Upper lobe of right lung (tissue), 1 donor: ENCODE measurements around the gene C15orf39. TPM values are rescaled to one million over a fixed set of nuclear protein-coding genes. Genes with fewer than 3 reads are reported as not detected.
A peak's percentile ranks its signal among the peaks of the same experiment; 100 is the strongest.

ENCODE experiments used
- ATAC-seq: fragments of 200-7000 bp; cut with Tn5 transposase; one replicate; pipeline ENCODE4 v1.9.1; 2020; ENCODE audit warnings: mild to moderate bottlenecking, moderate library complexity
- DNase-seq: peaks from one replicate; pipeline ENCODE4 v3.0.0-alpha.2; 2020
- H3K27ac ChIP-seq: fragments of 200-600 bp; one replicate; pipeline ENCODE4 v1.8.0; 2022
- H3K27me3 ChIP-seq: fragments of 200-600 bp; one replicate; pipeline ENCODE4 v1.8.0; 2022; ENCODE audit warnings: mild to moderate bottlenecking
- H3K36me3 ChIP-seq: fragments of 200-600 bp; one replicate; pipeline ENCODE4 v1.8.0; 2022
- H3K4me1 ChIP-seq: fragments of 200-600 bp; one replicate; pipeline ENCODE4 v1.8.0; 2022
- H3K4me3 ChIP-seq: fragments of 200-600 bp; one replicate; pipeline ENCODE4 v1.8.0; 2022; ENCODE audit warnings: mild to moderate bottlenecking
- H3K9me3 ChIP-seq: fragments of 200-600 bp; one replicate; pipeline ENCODE4 v1.8.0; 2022
- intact Hi-C: fragments of 100-400 bp; cut with DNase I; formaldehyde crosslinking; loops from one replicate; pipeline ENCODE4 v1.11.0; 2022
- total RNA-seq: library from RNA; stranded (reverse); fragmentation: NEBNext Ultra II Directional; extraction: Animal tissue kit (Norgen Biotek cat#: 25700); gene quantifications from one replicate; pipeline ENCODE4 v1.2.1, GENCODE V29; 2021
- TF ChIP-seq, protein P1 (sequence below): fragments of 200-600 bp; IDR thresholded peaks from one replicate; pipeline ENCODE4 v1.8.0; 2022; ENCODE audit warnings: antibody characterized with exemption
- donor health status: DM: no; HTN: yes; CAD: no; lungs with severe emphysema.

Gene C15orf39
- total RNA-seq, 1 donor from 2014 or later = 33.3 TPM

DNA sequence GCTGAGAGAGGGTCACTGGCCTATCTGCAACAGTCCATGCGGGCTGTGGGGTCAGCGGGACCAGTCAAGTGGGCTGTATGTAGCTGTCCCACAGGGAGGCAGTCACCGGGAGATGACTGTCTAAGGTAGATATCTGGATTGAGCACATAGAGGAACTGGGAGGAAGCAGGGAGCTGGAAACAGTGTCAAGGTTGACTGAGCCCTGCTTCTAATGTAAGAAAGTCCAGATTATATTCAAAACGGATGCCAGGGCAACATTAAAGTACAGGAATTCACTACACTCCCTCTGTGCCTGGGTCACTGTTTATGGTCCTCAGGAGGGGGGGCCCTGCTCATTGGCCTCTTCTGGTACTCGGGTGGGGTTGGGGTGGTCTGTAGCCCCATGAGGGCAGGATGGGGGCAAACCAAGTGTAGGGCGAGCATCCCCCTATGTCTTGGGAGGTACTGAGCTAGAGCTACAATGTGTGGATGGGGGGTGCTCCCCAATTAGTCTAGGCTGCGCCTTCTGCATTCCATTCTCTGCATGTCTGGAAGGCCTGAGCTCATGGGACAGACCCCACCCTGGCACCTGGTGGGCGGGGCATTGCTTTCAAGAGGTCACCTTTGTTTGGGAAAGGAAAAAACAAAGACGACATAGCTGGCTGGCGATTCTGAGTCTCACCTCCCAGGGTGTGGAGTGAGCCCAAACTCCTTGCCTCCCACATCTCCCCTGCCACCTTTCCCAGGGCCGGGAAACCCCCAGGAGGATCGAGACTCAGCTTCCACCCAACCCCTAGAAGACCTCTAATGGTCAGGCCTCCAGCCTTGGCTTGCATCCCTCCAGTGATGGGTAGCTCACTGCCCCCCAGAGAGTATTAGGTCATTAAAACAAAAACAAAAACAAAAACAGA, 45.1 kb upstream of the C15orf39 start:
- Histone ChIP-seq H3K27ac (no peak overlapping the region), H3K9me3 (no peaks in the 10 kb centered on the region), H3K4me3 (no peak overlapping the region), H3K36me3 (no peaks in the 10 kb centered on the region), H3K27me3 (no peaks in the 10 kb centered on the region), H3K4me1 (peaks cover 6% of the 10 kb centered on the region)
- intact Hi-C loops = no loop called here
- TF ChIP-seq, protein P1, sequence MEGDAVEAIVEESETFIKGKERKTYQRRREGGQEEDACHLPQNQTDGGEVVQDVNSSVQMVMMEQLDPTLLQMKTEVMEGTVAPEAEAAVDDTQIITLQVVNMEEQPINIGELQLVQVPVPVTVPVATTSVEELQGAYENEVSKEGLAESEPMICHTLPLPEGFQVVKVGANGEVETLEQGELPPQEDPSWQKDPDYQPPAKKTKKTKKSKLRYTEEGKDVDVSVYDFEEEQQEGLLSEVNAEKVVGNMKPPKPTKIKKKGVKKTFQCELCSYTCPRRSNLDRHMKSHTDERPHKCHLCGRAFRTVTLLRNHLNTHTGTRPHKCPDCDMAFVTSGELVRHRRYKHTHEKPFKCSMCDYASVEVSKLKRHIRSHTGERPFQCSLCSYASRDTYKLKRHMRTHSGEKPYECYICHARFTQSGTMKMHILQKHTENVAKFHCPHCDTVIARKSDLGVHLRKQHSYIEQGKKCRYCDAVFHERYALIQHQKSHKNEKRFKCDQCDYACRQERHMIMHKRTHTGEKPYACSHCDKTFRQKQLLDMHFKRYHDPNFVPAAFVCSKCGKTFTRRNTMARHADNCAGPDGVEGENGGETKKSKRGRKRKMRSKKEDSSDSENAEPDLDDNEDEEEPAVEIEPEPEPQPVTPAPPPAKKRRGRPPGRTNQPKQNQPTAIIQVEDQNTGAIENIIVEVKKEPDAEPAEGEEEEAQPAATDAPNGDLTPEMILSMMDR = no peak
- ATAC-seq (peak; percentile 65), DNase-seq (peak; percentile 65)

DNA sequence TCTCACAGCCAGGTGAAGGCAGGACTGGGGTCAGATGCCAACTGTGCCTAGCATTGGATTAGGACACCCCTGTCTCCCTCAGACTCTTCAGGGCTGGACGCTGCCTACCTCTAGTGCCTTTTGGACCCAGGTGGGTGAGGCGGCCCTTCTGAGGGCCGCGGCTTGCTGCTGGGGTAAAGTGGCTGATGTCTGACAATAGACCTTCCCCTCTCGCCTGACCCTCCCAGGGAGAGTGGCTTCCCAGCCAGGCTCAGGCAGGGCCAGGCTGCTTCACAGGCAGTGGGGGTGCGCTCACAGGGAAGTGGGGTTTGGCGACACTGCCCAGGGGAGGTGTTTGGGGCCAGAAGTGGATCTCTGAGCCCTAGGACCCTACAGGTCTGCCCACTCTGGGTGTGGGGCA, 43.3 kb upstream of the C15orf39 start:
- Histone ChIP-seq H3K9me3 (no peaks in the 10 kb centered on the region), H3K4me3 (no peak overlapping the region), H3K27me3 (no peaks in the 10 kb centered on the region), H3K4me1 (no peaks in the 10 kb centered on the region), H3K36me3 (no peaks in the 10 kb centered on the region), H3K27ac (no peak overlapping the region)
- ATAC-seq = no peak
- no peak for DNase-seq
- intact Hi-C loops = no loop called here
- TF ChIP-seq, protein P1 = no peak

DNA sequence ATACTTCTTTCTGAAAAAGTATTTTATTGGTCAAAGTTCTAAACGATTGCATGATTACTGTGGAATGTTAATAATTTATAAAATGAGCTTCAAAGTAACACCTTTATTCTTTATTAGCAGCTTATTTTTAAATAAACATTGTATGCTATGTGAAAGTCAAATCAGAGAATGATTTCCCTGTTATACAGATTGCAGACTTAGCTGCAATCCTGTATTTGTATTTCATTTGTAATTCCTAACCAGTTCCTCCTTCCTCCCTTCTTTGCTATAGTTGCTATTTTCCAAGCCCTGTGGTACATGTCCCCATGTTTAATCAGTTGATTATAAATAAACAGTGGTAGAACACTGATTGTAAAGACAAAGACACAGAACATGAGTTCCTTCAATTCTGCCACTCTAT, 42.4 kb upstream of the C15orf39 start:
- no peaks in the 10 kb centered on the region for H3K4me1 ChIP-seq
- ATAC-seq = no peak
- H3K4me3 ChIP-seq = no peak overlapping the region
- H3K36me3 ChIP-seq = no peaks in the 10 kb centered on the region
- no peaks in the 10 kb centered on the region for H3K9me3 ChIP-seq
- no peak overlapping the region for H3K27ac ChIP-seq
- DNase-seq = no peak
- intact Hi-C loops = no loop called here
- TF ChIP-seq, protein P1 = no peak
- no peaks in the 10 kb centered on the region for H3K27me3 ChIP-seq

DNA sequence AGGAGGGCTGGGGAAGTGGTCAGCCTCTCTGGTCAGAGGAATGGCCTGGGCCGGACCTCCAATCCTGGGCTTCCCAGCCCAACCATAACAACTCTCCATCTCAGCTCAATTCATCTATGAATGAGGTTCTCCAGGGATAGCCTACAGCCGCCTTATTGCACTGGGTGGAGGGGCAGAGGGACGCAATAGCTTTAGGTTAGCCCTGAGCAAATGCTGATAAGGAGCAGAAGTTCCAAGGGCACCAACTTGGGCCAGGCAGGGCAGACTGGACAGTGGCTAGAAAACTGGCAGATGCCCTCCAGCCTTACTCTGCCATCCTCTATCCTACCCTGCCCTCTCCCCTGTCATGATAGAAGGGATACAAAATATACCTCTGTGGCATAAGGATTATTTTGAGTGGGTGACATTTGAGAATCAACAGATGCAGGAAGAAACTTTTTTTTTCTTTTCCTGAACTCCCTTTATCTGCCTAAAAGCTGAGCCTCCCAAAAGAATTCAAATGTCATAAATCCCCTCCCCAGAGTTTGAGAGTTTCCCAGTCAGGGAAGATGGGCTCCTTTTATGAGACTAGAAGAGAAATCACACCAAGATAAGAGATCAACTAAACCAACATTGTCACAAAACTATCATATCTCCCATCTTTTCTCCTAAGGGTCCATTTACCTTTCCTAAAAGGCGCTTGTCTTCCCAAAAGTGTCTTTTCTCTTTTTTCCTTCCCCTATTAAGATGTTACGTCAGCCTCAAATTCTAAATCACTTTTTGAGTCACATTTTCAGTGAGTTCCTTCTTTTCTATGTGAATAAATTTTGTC, 40.4 kb upstream of the C15orf39 start:
- no peak for ATAC-seq
- H3K4me1 ChIP-seq = no peaks in the 10 kb centered on the region
- TF ChIP-seq, protein P1 = no peak

DNA sequence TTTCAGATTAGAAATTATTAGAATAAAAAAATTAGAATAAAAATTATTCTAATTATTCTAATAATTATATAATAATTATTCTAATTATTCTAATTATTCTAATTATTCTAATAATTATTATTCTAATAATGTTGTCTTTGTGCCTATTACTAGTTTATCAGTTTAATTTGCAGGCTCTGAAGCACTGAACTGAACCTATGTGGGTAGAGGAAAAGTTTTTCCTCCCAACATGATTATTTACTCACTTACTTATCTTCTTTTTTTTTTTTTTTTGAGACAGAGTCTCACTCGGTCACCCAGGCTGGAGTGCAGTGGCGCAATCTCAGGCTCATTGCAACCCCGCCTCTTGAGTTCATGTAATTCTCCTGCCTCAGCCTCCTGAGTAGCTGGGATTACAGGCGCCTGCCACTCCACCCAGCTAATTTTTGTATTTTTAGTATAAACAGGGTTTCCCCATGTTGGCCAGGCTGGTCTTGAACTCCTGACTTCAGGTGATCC, 39.7 kb upstream of the C15orf39 start:
- Histone ChIP-seq H3K9me3 (no peaks in the 10 kb centered on the region), H3K4me3 (no peak overlapping the region), H3K4me1 (no peaks in the 10 kb centered on the region), H3K27ac (no peak overlapping the region), H3K27me3 (no peaks in the 10 kb centered on the region), H3K36me3 (no peaks in the 10 kb centered on the region)
- peak; percentile 90 for DNase-seq
- intact Hi-C loops = no loop called here
- ATAC-seq = peak; percentile 83
- TF ChIP-seq, protein P1 = no peak

More for the DNA sequence above, 40.4 kb upstream of the C15orf39 start:
- intact Hi-C loops = no loop called here
- no peaks in the 10 kb centered on the region for H3K9me3 ChIP-seq
- no peaks in the 10 kb centered on the region for H3K36me3 ChIP-seq
- H3K4me3 ChIP-seq = no peak overlapping the region
- no peaks in the 10 kb centered on the region for H3K27me3 ChIP-seq
- DNase-seq = no peak
- H3K27ac ChIP-seq = no peak overlapping the region
